ENCODE measurements around the gene ZFYVE19.

- TF ChIP-seq, protein P1, sequence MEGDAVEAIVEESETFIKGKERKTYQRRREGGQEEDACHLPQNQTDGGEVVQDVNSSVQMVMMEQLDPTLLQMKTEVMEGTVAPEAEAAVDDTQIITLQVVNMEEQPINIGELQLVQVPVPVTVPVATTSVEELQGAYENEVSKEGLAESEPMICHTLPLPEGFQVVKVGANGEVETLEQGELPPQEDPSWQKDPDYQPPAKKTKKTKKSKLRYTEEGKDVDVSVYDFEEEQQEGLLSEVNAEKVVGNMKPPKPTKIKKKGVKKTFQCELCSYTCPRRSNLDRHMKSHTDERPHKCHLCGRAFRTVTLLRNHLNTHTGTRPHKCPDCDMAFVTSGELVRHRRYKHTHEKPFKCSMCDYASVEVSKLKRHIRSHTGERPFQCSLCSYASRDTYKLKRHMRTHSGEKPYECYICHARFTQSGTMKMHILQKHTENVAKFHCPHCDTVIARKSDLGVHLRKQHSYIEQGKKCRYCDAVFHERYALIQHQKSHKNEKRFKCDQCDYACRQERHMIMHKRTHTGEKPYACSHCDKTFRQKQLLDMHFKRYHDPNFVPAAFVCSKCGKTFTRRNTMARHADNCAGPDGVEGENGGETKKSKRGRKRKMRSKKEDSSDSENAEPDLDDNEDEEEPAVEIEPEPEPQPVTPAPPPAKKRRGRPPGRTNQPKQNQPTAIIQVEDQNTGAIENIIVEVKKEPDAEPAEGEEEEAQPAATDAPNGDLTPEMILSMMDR (IDR thresholded peaks at IDR 0.05), result no peak
- TF ChIP-seq POLR2A (IDR thresholded peaks at IDR 0.05), result no peak
Measured at GRCh38 chr15:40831861-40832260, 25.0 kb downstream of the ZFYVE19 start.
